IMR-90 (cell line): ENCODE data around the gene ZNF521.

ENCODE experiments used
- BHLHE40 ChIP-seq: fragments of 150-350 bp; IDR thresholded peaks from 2 replicates; pipeline ENCODE4 v1.6.1; 2016; ENCODE audit warnings: mild to moderate bottlenecking, low read depth, low read length
- CTCF ChIP-seq: conservative IDR thresholded peaks from 2 replicates; pipeline ENCODE4 v1.5.1; 2012; ENCODE audit warnings: mild to moderate bottlenecking, low read depth, low read length, improper control_type of control experiment
- MAFK ChIP-seq: IDR thresholded peaks from 2 replicates; pipeline ENCODE4 v1.6.1; 2012; ENCODE audit warnings: low read depth, low read length, improper control_type of control experiment
- MAZ ChIP-seq: IDR thresholded peaks from 2 replicates; pipeline ENCODE4 v1.6.1; 2012; ENCODE audit warnings: low read depth, mild to moderate bottlenecking, low read length, improper control_type of control experiment, moderate library complexity, borderline replicate concordance
- MXI1 ChIP-seq: IDR thresholded peaks from 2 replicates; pipeline ENCODE4 v1.6.1; 2012; ENCODE audit warnings: low read depth, mild to moderate bottlenecking, low read length, moderate library complexity, borderline replicate concordance
- NFE2L2 ChIP-seq: fragments of 150-350 bp; IDR thresholded peaks from 2 replicates; pipeline ENCODE4 v1.6.1; 2016; ENCODE audit warnings: low read depth, mild to moderate bottlenecking, low read length
- POLR2A ChIP-seq: IDR thresholded peaks from 2 replicates; pipeline ENCODE4 v1.6.1; 2012; ENCODE audit warnings: mild to moderate bottlenecking, low read depth, low read length
- RAD21 ChIP-seq: IDR thresholded peaks from 2 replicates; pipeline ENCODE4 v1.6.1; 2012; ENCODE audit warnings: low read length, improper control_type of control experiment
- RCOR1 ChIP-seq: IDR thresholded peaks from 2 replicates; pipeline ENCODE4 v1.6.1; 2012; ENCODE audit warnings: mild to moderate bottlenecking, low read length, improper control_type of control experiment; ENCODE audit not compliant: insufficient replicate concordance
- USF2 ChIP-seq: fragments of 150-350 bp; IDR thresholded peaks from 2 replicates; pipeline ENCODE4 v1.6.1; 2017; ENCODE audit warnings: mild to moderate bottlenecking, antibody characterized with exemption, low read length, low read depth

GRCh38 chr18:25279961-25280360, 72.0 kb downstream of the ZNF521 start:
- TF ChIP-seq MXI1 (no peak), MAFK (no peak), CTCF (no peak), POLR2A (no peak), RAD21 (no peak), USF2 (no peak), BHLHE40 (no peak), MAZ (no peak), RCOR1 (no peak), NFE2L2 (no peak)
